ENCODE measurements around the gene CTNNA1.
A peak's percentile ranks its signal among the peaks of the same experiment; 100 is the strongest.
"Not testable (repeated sequence)": the region's sequence is repeated elsewhere in the genome, so short reads cannot be mapped to it uniquely, and the experiment has no call there.

CTNNA1 gene

DNA sequence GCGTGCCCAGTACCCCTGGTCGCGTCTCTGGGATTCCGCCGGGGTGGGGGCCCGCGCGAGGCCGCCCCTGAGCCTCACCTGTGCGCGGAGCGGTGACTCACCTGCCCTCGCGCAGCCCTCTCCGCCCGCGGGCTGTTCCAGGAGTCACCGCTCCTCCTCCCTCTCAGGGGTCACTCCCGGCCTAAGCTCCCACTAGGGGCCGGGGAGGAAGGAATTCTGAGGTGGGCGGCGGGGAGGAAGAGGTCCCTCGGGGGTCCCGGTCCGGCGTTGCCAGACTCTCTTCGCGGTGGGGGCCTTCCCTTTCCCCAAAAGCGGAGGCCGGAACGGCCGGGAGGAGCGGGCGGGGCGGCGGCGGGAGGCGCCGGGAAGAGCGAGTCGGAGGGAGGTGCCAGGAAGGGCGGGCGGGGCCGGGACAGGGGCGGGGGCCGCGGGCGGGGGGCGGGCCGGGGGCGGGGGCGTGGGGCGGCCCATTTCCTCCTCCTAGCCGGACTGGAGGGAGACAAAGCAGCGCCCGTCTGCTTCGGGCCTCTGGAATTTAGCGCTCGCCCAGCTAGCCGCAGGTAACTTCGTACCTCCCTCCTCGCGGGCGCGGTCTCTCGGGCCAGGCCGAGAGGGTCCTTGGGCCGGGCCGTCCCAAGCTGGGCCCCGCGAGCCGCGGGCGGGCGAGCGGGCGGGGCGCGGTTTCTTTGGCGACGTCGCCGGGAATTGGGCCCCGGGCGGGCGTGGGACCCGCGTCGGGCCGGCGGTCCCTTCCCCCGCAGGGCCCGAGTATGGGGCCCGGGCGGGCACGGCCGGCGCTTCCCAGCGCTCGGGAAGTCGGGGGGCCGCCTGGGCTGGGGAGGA is at the start of gene CTNNA1:
TSS of gene CTNNA1 (plus strand) at position 475 of the 843 bp plus-strand sequence. CDS start 28,500 bp downstream, outside the sequence.
- DNase-seq, result peak in 51 of 56 donors; percentile 10 to 78 (median 55)

GRCh38 chr5:138703777-138704176 is 49.4 kb upstream of the CTNNA1 start:
- DNase-seq, result not testable (repeated sequence)

GRCh38 chr5:138705007-138705406 is 48.2 kb upstream of the CTNNA1 start:
- no peak for DNase-seq

GRCh38 chr5:138705567-138705966 is 47.7 kb upstream of the CTNNA1 start:
- no peak for DNase-seq

DNA sequence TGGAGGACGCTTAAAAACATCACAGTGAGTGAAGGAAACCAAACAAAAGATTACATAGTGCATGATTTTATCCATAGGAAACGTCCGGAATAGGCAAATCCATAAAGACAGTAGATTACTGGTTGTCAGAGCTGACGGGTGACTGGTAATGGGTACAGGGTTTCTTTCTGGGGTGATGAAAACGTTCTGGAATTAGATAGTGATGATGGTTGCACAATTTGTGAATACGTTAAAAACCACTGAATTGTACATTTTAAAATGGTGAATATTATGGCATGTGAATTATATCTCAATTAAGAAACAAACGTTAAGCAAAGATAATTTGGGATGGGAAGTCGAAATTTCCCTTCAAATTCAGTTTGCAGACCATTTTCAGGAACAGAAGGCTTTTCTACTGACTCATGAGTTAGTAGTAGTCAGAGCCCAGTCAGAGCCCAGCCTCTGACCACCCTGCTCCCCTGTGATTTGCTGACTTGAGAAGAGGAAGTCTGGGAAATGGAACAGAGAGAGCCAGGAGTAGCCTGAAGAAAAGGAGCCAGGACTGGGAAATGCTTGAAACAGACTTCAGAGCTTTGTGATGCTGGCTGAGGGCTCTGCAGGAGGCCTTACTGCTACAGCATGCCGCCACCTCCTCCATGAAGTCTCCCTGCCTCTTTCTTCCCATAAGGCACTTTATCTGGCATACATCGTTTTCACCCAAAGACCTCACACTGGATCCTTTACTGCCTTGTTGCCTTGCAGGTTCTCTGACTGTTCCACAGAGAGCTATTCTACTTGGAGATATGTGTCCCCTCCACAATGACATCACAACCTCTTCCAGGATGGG is 46.4 kb upstream of the CTNNA1 start:
- peak in 2 of 56 donors; percentile 6 to 17 for DNase-seq

- DNase-seq, result no peak
Measured at GRCh38 chr5:138708791-138709190, 44.4 kb upstream of the CTNNA1 start.

GRCh38 chr5:138709202-138709601 is 44.0 kb upstream of the CTNNA1 start:
- DNase-seq, result no peak

- no peak for DNase-seq
Measured at GRCh38 chr5:138711087-138711486, 42.1 kb upstream of the CTNNA1 start.

DNA sequence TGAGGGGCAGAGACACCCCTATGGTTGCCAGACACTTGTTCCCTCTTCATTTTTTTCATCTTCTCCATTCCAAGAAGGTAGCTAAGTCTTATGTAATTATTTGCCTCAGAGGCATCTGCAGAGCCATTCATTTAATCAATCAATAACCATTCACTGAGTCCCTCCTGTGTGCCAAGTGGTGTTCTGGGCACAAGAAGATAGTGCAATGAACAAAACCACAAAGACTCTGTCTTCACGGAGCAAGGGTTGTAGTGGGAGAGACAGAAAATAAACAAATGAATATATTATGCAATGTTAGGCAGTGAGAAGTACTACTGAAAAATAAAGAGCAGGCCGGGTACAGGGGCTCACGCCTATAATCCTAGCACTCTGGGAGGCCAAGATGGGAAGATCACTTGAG is 41.4 kb upstream of the CTNNA1 start:
- no peak for DNase-seq

- no peak for DNase-seq
Measured at GRCh38 chr5:138712324-138712723, 40.9 kb upstream of the CTNNA1 start.

DNA sequence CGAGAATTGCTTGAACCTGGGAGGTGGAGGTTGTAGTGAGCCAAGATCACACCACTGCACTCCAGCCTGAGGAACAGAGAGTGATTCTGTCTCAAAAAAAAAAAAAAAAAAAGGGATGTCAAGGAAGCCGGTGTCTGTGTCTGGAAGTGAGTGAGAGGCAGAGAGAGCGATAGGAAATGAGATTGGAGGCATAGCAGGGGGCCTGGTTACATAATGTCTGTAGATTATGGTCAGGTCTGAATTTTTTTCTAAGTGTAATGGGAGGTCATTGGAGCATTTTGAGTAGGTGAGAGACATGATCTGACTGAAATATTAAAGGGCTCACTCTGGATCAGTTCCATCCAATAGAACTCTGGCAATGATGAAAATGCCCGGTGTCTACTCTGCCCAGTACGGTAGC is 40.4 kb upstream of the CTNNA1 start:
- DNase-seq, result no peak

DNA sequence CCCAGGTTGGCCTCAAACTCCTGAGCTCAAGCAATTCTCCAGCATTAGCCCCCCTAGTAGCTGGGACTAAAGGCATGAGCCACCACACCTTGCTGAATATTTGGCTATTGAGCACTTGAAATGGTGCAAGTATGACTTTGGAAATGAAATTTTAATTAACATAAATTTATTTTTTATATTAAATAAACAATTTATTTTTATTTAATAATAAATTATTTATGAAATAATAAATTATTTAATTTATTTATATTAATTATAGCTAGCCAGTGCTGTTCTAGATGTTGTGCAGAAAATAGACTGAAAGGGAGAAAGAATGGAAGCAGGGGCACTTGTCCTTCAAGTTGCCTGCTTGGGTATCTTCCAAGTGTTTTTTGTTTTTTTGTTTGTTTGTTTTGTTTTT is 40.0 kb upstream of the CTNNA1 start:
- no peak for DNase-seq

DNA sequence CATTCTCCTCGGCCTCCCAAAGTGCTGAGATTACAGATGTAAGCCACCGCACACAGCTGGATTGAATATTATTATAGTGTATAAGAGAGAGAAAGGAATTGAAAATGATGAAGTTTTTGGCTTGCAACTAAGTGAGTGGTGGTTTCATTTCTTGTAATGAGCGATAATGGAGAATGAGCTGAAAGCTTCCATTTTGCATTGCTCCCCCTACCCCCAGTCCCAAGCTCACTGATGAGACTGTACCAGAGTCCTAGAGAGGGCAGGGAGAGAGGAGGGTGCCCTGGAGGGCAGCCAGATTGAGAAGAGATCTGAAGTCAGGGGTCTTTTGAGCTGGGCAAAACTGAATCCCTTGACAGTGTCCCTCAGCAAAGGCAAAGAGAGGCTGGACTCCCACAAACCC is 38.5 kb upstream of the CTNNA1 start:
- no peak for DNase-seq

- not testable (repeated sequence) for DNase-seq
Measured at GRCh38 chr5:138715931-138716432, 37.2 kb upstream of the CTNNA1 start.

DNA sequence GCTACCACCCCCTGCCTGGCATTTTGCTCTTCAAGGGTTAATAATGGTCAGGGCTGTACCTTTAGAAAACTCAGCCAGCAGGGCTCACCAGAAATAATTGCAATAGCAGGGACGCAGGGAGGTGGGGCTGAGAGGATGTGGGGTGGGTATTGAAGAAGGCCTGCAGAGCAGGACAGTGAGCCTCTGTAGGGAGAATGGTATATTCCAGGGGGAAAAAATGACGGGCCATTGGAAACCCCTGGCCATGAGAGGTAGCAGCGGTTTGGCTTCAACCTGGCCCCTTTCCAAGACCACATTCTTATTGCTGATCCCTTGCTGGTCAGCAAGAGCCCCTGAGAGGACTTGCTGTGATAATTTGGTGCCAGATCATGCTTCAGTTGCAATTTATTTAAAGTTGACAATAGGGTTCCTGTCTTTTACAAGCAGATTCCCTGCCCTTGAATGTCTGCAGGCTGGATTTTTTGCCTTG is 36.7 kb upstream of the CTNNA1 start:
- peak in 1 of 56 donors; percentile 2 for DNase-seq

- DNase-seq, result no peak
Measured at GRCh38 chr5:138717399-138717798, 35.8 kb upstream of the CTNNA1 start.

- DNase-seq, result no peak
Measured at GRCh38 chr5:138719811-138720210, 33.4 kb upstream of the CTNNA1 start.

DNA sequence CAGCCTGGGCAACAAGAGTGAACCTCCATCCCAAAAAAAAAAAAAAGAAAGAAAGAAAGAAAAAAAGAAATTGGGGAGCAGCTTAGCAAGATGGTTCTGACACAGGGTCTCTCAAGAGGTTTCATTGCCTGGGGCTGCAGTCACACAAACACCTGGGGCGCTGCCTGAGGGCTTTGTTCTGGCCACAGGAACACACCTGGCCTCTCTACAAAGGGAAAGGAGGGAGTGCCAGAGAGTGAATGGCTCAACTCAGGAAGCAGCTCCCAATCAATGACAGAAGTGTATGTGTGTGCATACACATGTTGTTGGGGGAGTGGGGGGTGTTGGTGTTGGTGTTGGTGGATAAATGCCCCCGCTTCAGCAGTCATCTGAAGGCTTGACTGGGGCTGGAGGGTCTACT is 32.4 kb upstream of the CTNNA1 start:
- DNase-seq, result no peak

DNA sequence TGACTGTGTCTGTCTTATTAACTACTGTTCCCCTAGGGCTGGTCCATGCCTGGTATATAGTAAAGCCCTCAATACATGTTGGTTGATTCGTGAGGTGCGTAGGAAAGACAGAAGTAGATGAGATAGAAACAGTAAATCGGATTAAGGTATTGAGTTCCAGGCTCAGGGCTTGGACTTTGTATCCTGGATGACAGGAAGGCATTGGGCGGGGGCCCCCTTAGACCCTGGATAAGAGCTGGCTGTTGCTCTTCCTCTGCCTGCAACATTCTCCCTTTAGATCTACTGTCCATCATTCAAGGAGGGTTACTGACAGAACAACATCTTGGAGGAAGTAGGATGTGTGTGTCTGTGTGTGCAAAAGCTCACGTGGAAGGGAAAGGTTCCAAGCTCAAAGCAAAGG is 31.2 kb upstream of the CTNNA1 start:
- DNase-seq, result no peak

- no peak for DNase-seq
Measured at GRCh38 chr5:138722544-138723177, 30.6 kb upstream of the CTNNA1 start.

GRCh38 chr5:138724470-138725146 is 28.6 kb upstream of the CTNNA1 start:
- DNase-seq, result peak in 2 of 56 donors; percentile 11 to 15
